HCT116 (cell line): ENCODE measurements around the gene DNAH5. TPM values are rescaled to one million over a fixed set of nuclear protein-coding genes. Genes with fewer than 3 reads are reported as not detected.

Experiments
- ATAC-seq: fragments of 200-7000 bp; cut with Tn5 transposase; 2 replicates; pipeline ENCODE4 v1.9.1; 2020; ENCODE audit warnings: mild to moderate bottlenecking, moderate library complexity
- BruUV-seq: library from RNA; stranded (reverse); fragments of 400-500 nt; replicated peaks from 2 replicates; lab custom pipeline; 2021; lab: Mats Ljungman, UMichigan
- CTCF ChIA-PET: fragments of 300-600 bp; sonication (Branson Sonifier 250); formaldehyde crosslinking; loops from one replicate; lab custom pipeline; 2021; ENCODE audit warnings: antibody characterized with exemption; lab: Charles Lee
- POLR2A ChIA-PET: fragments of 300-600, 350-600 bp; sonication (Branson Sonifier 250); formaldehyde crosslinking; loops from one replicate; lab custom pipeline; 2021; ENCODE audit warnings: antibody characterized with exemption; lab: Charles Lee
- RAD21 ChIA-PET, 2 experiments: fragments of 300-600 bp; sonication (Branson Sonifier 250); formaldehyde crosslinking; loops; one replicate each; lab custom pipeline; 2023; ENCODE audit warnings: low total read pairs in 2 of 2; ENCODE audit not compliant: uncharacterized antibody in 2 of 2, unreplicated experiment in 2 of 2, low non-redundant PET in 1 of 2; lab: Charles Lee
- DNase-seq: peaks from one replicate; pipeline ENCODE4 v3.0.0-alpha.2; 2010; ENCODE audit warnings: low read depth, low spot score
- H2AFZ ChIP-seq: fragments of 200-600 bp; shearing (Covaris generic), sonication (generic); 2 replicates; pipeline ENCODE4 v1.6.1; 2017; ENCODE audit warnings: low read depth, mixed run types, mixed read lengths, antibody characterized with exemption, low read length; ENCODE audit not compliant: poor library complexity, severe bottlenecking
- H3K27ac ChIP-seq: 2 replicates; pipeline ENCODE4 v1.5.1; 2012; ENCODE audit warnings: low read depth, low read length
- H3K27me3 ChIP-seq: fragments of 200-600 bp; sonication (generic); 2 replicates; pipeline ENCODE4 v1.6.1; 2016; ENCODE audit warnings: mixed run types, low read length, mixed read lengths; ENCODE audit not compliant: insufficient read depth
- H3K36me3 ChIP-seq, 2 experiments: fragments of 200-500 bp in 1 of 2; fragments of 200-600 bp in 1 of 2; sonication (Bioruptor generic) in 1 of 2; sonication (generic) in 1 of 2; 2 replicates each; pipeline versions ENCODE4 v1.5.1 to v1.6.1; 2014 to 2016; ENCODE audit warnings: low read length in 2 of 2, inconsistent platforms in 1 of 2, mixed read lengths in 1 of 2, mixed run types in 1 of 2; ENCODE audit not compliant: insufficient read depth in 2 of 2, control insufficient read depth in 1 of 2
- H3K4me1 ChIP-seq, 2 experiments: fragments of 200-600 bp in 1 of 2; sonication (generic) in 1 of 2; 2 replicates each; pipeline versions ENCODE4 v1.5.1 to v1.6.1; 2012 to 2017; ENCODE audit warnings: low read length in 2 of 2, inconsistent platforms in 1 of 2, mild to moderate bottlenecking in 1 of 2, mixed read lengths in 1 of 2, mixed run types in 1 of 2, moderate library complexity in 1 of 2; ENCODE audit not compliant: insufficient read depth in 2 of 2, control insufficient read depth in 1 of 2
- H3K4me2 ChIP-seq: fragments of 200-600 bp; sonication (generic); 2 replicates; pipeline ENCODE4 v1.6.1; 2017; ENCODE audit warnings: mixed run types, low read length, mixed read lengths
- H3K4me3 ChIP-seq, 2 experiments: fragments of 200-600 bp in 1 of 2; sonication (generic) in 1 of 2; replicated peaks in 1 of 2; 2 replicates each; pipeline ENCODE4 v1.5.1; 2011 to 2016; ENCODE audit warnings: low read length in 2 of 2, control low read depth in 1 of 2, low read depth in 1 of 2, mild to moderate bottlenecking in 1 of 2, mixed read lengths in 1 of 2, mixed run types in 1 of 2
- H3K79me2 ChIP-seq: fragments of 200-600 bp; sonication (generic); 2 replicates; pipeline ENCODE4 v1.6.1; 2017; ENCODE audit warnings: mild to moderate bottlenecking, mixed run types, low read length, moderate library complexity, mixed read lengths; ENCODE audit not compliant: insufficient read depth
- H3K9ac ChIP-seq: fragments of 200-600 bp; sonication (generic); 2 replicates; pipeline ENCODE4 v1.6.1; 2016; ENCODE audit warnings: low read length, mixed read lengths
- H3K9me2 ChIP-seq: fragments of 200-600 bp; sonication (generic), shearing (Covaris generic); 2 replicates; pipeline ENCODE4 v1.6.1; 2017; ENCODE audit warnings: mixed run types, mild to moderate bottlenecking, moderate library complexity; ENCODE audit not compliant: insufficient read depth
- H3K9me3 ChIP-seq, 2 experiments: fragments of 200-500 bp in 1 of 2; fragments of 200-600 bp in 1 of 2; sonication (Bioruptor generic) in 1 of 2; sonication (generic) in 1 of 2; 2 replicates each; pipeline ENCODE4 v1.6.1; 2014 to 2017; ENCODE audit warnings: low read length in 2 of 2, mixed read lengths in 2 of 2, inconsistent platforms in 1 of 2, low read depth in 1 of 2, mild to moderate bottlenecking in 1 of 2, mixed run types in 1 of 2, moderate library complexity in 1 of 2; ENCODE audit not compliant: control insufficient read depth in 1 of 2, insufficient read depth in 1 of 2
- H4K20me1 ChIP-seq: fragments of 200-600 bp; sonication (generic), shearing (Covaris generic); 2 replicates; pipeline ENCODE4 v1.6.1; 2017; ENCODE audit warnings: mixed run types, mild to moderate bottlenecking, moderate library complexity; ENCODE audit not compliant: insufficient read depth
- CBX3 ChIP-seq: IDR thresholded peaks from 2 replicates; pipeline ENCODE4 v1.6.1; 2012; ENCODE audit warnings: low read depth
- EGR1 ChIP-seq: IDR thresholded peaks from 2 replicates; pipeline ENCODE4 v1.6.1; 2012; ENCODE audit warnings: low read depth
- ELF1 ChIP-seq: IDR thresholded peaks from 2 replicates; pipeline ENCODE4 v1.6.1; 2012; ENCODE audit warnings: low read depth, borderline replicate concordance
- EZH2 ChIP-seq: fragments of 200-600 bp; sonication (generic); IDR thresholded peaks from 2 replicates; pipeline ENCODE4 v1.6.1; 2017; ENCODE audit warnings: antibody characterized with exemption, mixed run types
- FOSL1 ChIP-seq: IDR thresholded peaks from 2 replicates; pipeline ENCODE4 v1.6.1; 2012; ENCODE audit warnings: low read depth
- JUND ChIP-seq: IDR thresholded peaks from 2 replicates; pipeline ENCODE4 v1.6.1; 2012
- POLR2A ChIP-seq: IDR thresholded peaks from 2 replicates; pipeline ENCODE4 v1.7.0; 2011; ENCODE audit warnings: borderline replicate concordance; ENCODE audit not compliant: insufficient read depth, insufficient read length; ENCODE audit errors: extremely low read depth
- POLR2AphosphoS5 ChIP-seq: IDR thresholded peaks from 2 replicates; pipeline ENCODE4 v1.6.1; 2011; ENCODE audit warnings: mild to moderate bottlenecking, low read depth, low read length, moderate library complexity
- RAD21 ChIP-seq: IDR thresholded peaks from 2 replicates; pipeline ENCODE4 v1.6.1; 2012; ENCODE audit warnings: low read depth, mild to moderate bottlenecking
- SP1 ChIP-seq: IDR thresholded peaks from 2 replicates; pipeline ENCODE4 v1.6.1; 2012; ENCODE audit warnings: low read depth
- SRF ChIP-seq: IDR thresholded peaks from 2 replicates; pipeline ENCODE4 v1.6.1; 2012; ENCODE audit warnings: low read depth
- TCF7L2 ChIP-seq: IDR thresholded peaks from 2 replicates; pipeline ENCODE4 v1.7.0; 2011; ENCODE audit warnings: borderline replicate concordance, inconsistent platforms; ENCODE audit not compliant: insufficient read depth, insufficient read length; ENCODE audit errors: extremely low read depth
- YY1 ChIP-seq: IDR thresholded peaks from 2 replicates; pipeline ENCODE4 v1.6.1; 2011; ENCODE audit warnings: low read length, low read depth, moderate library complexity, mild to moderate bottlenecking; ENCODE audit not compliant: insufficient replicate concordance; ENCODE audit errors: extremely low read depth
- ZFX ChIP-seq: fragments of 450-650 bp; IDR thresholded peaks from 2 replicates; pipeline ENCODE4 v1.6.1; 2017
- ZNF274 ChIP-seq: fragments of 200-500 bp; sonication (Bioruptor generic); IDR thresholded peaks from 2 replicates; pipeline ENCODE4 v1.6.1; 2014; ENCODE audit warnings: mild to moderate bottlenecking, low read depth, low read length, inconsistent platforms
- intact Hi-C: fragments of 100-400 bp; cut with micrococcal nuclease; formaldehyde crosslinking; loops from 2 replicates; pipeline ENCODE4 v1.10.0; 2022
- total RNA-seq: library from RNA; stranded (reverse); gene quantifications from one replicate; pipeline ENCODE4 v1.2.1, GENCODE V29; 2021; ENCODE audit not compliant: unreplicated experiment
- TF ChIP-seq, protein P1 (sequence below): IDR thresholded peaks from 2 replicates; pipeline ENCODE4 v1.6.1; 2012; ENCODE audit warnings: low read depth
- TF ChIP-seq, protein P2 (sequence below): IDR thresholded peaks from 2 replicates; pipeline ENCODE4 v1.6.1; 2012

DNAH5 gene
- total RNA-seq, 1 experiment from 2014 or later: 0.37 TPM

DNA sequence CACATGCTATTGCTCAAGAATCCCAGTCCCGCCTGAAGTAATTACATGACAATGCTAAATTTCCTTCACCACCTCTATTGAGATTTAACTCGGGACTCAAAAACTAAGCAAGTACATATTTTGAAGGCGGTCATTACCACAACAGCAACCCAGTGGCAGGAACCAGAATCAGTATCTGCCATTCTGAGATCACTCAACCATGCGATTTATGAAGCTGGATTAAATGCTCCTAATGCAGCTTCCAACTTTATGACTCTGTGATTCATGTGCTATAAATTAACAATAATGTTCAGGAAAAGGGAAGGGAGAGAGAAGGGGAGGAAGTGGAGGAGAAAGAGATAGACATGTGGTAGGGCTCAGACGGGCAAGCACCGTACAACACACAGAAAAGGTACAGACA is 194.7 kb downstream of the DNAH5 start:
- no peak for TF ChIP-seq ELF1
- TF ChIP-seq, protein P1, sequence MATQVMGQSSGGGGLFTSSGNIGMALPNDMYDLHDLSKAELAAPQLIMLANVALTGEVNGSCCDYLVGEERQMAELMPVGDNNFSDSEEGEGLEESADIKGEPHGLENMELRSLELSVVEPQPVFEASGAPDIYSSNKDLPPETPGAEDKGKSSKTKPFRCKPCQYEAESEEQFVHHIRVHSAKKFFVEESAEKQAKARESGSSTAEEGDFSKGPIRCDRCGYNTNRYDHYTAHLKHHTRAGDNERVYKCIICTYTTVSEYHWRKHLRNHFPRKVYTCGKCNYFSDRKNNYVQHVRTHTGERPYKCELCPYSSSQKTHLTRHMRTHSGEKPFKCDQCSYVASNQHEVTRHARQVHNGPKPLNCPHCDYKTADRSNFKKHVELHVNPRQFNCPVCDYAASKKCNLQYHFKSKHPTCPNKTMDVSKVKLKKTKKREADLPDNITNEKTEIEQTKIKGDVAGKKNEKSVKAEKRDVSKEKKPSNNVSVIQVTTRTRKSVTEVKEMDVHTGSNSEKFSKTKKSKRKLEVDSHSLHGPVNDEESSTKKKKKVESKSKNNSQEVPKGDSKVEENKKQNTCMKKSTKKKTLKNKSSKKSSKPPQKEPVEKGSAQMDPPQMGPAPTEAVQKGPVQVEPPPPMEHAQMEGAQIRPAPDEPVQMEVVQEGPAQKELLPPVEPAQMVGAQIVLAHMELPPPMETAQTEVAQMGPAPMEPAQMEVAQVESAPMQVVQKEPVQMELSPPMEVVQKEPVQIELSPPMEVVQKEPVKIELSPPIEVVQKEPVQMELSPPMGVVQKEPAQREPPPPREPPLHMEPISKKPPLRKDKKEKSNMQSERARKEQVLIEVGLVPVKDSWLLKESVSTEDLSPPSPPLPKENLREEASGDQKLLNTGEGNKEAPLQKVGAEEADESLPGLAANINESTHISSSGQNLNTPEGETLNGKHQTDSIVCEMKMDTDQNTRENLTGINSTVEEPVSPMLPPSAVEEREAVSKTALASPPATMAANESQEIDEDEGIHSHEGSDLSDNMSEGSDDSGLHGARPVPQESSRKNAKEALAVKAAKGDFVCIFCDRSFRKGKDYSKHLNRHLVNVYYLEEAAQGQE: no peak
- TF ChIP-seq POLR2AphosphoS5: no peak
- TF ChIP-seq ZFX: no peak
- TF ChIP-seq FOSL1: no peak
- no peak for TF ChIP-seq ZNF274
- no peak for TF ChIP-seq JUND
- TF ChIP-seq POLR2A: no peak
- TF ChIP-seq SRF: no peak
- TF ChIP-seq RAD21: no peak
- TF ChIP-seq YY1: no peak
- TF ChIP-seq, protein P2, sequence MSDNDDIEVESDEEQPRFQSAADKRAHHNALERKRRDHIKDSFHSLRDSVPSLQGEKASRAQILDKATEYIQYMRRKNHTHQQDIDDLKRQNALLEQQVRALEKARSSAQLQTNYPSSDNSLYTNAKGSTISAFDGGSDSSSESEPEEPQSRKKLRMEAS: no peak
- TF ChIP-seq CBX3: no peak
- no peak for TF ChIP-seq TCF7L2
- no peak for TF ChIP-seq SP1
- no peak for TF ChIP-seq EZH2
- TF ChIP-seq EGR1: no peak
- Histone ChIP-seq H3K27me3 (no peaks in the 10 kb centered on the region), H3K9me2 (no peaks in the 10 kb centered on the region), H3K27ac (no peak overlapping the region), H3K79me2 (no peaks in the 10 kb centered on the region), H2AFZ (no peak overlapping the region), H3K36me3 (no peaks in the 10 kb centered on the region), H3K4me1 (no peaks in the 10 kb centered on the region), H3K4me3 (no peak overlapping the region), H3K9ac (no peak overlapping the region), H3K4me2 (no peak overlapping the region), H3K9me3 (no peaks in the 10 kb centered on the region), H4K20me1 (no peaks in the 10 kb centered on the region)
- CTCF ChIA-PET: no interaction called here
- BruUV-seq: no TSS peak
- intact Hi-C loops: no loop called here
- DNase-seq: no peak
- no peak for ATAC-seq
- RAD21 ChIA-PET: no interaction called here
- POLR2A ChIA-PET: no interaction called here
